Stimulated activated CD4-positive, alpha-beta T cell treated with anti-CD3 and anti-CD28 coated beads, Interleukin-15, amount 100 ng/mL, for 1 hour (primary cell): ENCODE measurements around the gene RBMS3.
"Not testable (repeated sequence)": the region's sequence is repeated elsewhere in the genome, so short reads cannot be mapped to it uniquely, and the experiment has no call there.

Source experiments
- DNase-seq, 2 donors: peaks; one replicate each; pipeline ENCODE4 v3.0.0-alpha.2; 2020; ENCODE audit warnings: low read depth in 1 of 2, low spot score in 1 of 2

The RBMS3 gene

GRCh38 chr3:29280404-29281093, at the start of gene RBMS3:
Gene RBMS3 (plus strand): TSS chr3:29281071.
- DNase-seq, result no peak

- not testable (repeated sequence) for DNase-seq
These were observed 47.7 kb upstream of the RBMS3 start for GRCh38 chr3:29233126-29233525.

DNA sequence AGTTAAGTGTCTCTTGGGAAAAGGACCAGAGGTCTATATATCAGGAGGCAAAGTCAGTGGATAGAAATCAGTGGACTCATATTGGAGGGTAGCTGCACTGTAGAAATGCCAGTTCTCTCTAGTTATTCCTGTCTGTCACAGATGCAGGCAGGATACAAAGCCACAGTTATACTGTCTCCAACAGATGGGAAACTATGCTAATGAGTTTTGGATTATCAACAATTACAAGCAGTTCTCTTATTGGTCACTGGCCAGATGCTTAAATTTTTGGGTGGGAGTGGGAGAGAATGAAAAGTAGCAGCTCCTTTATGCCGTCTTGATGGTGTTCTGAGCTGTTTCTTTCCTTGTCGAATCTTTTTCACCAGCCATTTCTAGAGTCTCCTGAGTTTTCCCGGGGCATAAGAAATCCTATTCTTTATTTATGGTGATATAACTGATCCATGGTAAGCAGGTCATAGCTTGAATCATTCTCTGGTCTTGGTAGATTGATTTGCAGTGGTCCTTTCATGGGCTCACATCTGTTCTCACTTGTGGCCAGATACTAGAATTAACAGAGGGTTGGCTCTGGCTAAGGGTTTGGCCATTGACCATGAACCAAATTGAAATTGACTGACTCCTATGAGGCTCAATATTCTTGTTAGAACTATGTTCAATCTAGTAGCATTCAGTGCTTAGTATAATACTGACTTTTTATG, 44.6 kb upstream of the RBMS3 start:
- DNase-seq, result no peak

- no peak for DNase-seq
These were observed 41.5 kb upstream of the RBMS3 start for GRCh38 chr3:29239376-29239775.

DNA sequence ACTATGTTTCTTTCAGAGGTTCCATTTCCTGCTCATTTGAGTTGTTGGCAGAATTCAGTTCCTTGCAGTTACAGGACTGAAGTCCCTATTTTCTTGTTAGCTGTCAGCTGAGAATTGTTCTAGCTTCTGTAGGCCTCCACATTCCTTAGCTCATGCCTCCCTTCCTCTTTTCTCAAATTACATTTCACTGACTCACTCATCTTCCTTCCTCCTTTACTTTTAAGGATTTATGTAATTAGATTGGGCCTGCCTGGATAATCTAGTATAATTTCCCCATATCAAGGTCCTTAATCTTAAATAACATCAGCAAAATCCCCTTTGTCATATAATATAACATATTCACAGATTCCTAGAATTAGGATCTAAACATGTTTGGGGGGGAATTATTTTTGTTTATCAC, 40.6 kb upstream of the RBMS3 start:
- DNase-seq, result no peak

DNA sequence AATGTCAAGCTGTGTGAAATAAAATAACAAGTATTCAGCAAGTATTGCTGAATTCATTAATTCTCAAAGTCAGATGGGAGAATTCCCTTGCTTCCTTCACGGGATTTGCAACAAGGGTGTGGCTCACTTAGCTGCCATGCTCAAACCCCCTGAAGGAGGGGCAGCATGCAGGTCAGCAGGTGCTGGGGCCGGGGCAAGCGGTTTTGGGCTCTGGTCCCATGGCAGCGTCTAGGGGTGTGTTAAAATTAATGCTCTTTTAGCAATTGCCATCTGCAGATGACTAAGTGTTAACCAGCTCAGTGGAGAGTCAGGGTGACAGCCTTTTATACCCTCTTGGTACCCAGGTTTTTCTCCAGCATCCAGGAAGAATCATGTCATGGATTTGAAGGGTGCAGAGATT, 40.0 kb upstream of the RBMS3 start:
- no peak for DNase-seq

DNA sequence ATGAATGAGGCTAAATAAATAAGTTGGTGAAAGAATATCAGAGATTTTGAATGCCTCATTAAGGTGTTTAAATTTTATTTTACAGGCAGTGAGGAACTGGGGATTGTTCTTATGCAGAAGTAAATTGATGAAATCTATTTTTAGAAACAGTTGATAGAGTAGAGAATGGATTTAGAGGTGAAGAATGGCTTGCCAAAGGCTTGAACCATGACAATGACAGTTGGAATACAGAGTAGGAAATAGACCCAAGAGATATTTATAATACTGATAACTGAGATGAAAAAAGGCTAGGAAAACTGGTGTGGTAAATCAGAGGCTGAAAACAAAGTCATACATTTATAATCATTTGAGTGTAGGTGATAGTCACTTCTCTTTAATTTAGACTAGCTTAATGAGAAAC, 39.0 kb upstream of the RBMS3 start:
- no peak for DNase-seq

GRCh38 chr3:29242296-29242695, 38.6 kb upstream of the RBMS3 start:
- no peak for DNase-seq

DNA sequence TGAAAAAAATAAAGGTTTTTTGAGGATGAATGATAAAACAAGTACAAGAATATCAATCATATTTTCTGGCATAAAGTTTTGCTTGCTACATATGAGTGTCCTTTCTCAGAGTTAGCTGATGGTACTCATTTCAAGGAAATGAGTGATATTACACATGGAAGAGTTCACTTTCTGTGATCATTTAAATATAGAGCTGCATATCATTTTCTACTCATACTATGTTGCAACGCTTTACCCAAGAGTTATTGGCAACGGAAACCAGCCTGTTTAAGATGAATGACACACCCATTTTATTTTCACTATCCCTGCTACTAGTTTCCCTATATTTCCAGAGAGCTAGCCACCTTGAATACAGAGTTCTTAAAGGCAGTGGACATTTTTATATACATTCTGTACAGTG, 35.4 kb upstream of the RBMS3 start:
- no peak for DNase-seq

- DNase-seq, result no peak
These were observed 33.7 kb upstream of the RBMS3 start for GRCh38 chr3:29247088-29247745.

GRCh38 chr3:29249829-29250345, 31.0 kb upstream of the RBMS3 start:
- DNase-seq, result no peak

- DNase-seq, result no peak
These were observed 24.8 kb upstream of the RBMS3 start for GRCh38 chr3:29255854-29256696.

- DNase-seq, result no peak
These were observed 22.7 kb upstream of the RBMS3 start for GRCh38 chr3:29258161-29258560.

DNA sequence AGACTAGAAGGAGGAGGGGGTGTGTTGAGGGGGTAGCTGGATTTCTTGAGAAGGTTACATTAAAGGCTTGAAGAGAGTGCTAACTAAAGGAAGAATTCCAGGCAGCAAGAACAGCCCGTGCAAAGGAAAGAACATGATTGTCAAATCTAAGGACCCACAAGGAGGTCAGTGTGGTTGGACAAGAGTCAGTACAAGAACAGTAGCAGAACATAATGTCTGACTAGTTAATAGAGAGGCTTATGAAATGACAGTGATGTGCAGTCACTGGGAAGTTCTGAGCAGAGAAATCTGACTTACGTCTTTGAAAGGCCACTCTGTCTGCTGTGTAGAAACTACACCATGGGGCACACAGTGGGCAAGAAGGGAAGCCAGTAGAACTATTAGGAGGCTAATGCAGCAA, 19.8 kb upstream of the RBMS3 start:
- DNase-seq, result no peak

DNA sequence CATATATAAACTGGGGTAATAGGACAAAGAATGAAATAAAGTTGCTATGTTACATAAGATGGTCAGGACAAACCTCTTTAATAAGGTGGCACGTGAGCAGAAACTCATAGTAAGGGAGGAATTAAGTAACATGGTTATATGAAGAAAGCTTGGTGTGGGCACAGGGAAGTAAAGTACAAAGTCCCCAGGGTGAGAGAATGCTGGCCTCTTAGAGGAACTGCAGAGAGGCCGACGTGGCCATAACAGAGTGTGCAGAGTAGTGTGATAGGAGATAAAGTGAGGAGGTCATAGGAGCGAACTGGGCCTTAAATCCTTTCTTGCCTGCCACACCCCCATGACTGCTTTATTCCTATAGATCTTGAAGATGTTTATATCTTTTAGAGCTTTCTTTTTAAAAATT, 17.4 kb upstream of the RBMS3 start:
- no peak for DNase-seq

DNA sequence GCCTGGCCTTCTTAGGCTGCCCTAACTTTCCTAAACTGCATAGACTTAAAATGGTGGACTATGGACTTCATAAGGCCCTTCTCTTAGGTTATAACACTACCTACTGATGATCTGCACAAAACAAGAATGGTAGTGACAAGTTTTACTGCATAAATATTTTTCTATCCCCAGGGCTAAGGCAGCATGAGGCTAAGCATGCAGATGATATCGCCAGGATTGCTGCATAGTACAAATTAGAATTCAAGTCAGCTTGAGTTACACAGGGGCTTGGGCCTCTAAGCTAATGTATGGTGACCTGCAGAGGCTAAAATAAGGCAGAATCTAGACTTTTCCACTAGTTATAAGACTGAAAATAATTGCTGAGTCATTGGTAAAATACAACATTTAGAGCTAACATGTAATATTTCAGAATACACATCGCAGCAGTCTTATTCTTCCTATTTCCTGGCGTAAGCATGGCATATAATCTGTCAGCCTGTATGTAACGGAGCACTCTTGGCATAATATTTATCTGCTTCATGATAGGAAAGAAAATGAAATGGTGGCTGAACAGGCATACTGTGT, 15.3 kb upstream of the RBMS3 start:
- no peak for DNase-seq

- no peak for DNase-seq
These were observed 13.6 kb upstream of the RBMS3 start for GRCh38 chr3:29267226-29267625.

- DNase-seq, result no peak
These were observed 12.2 kb upstream of the RBMS3 start for GRCh38 chr3:29268651-29269050.

- no peak for DNase-seq
These were observed 10.1 kb upstream of the RBMS3 start for GRCh38 chr3:29270752-29271151.

GRCh38 chr3:29271475-29271874, 9.4 kb upstream of the RBMS3 start:
- no peak for DNase-seq

DNA sequence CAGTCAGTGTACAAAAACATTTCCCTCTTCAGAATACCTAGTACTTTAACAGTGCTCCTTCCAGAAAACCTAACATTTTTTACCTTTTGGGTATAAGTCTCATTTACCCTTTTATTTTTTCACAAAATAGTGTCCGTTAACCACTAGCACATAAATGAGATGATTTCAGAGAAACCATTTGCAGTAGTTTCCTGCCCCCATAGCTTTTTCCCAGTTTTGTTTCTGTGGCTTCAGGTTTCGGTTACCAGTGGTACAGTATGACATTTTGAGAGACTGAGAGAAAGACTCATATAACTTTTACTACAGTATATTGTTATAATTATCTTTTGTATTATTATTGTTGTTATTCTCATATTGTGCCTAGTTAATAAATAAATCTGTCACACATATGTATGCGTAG, 6.2 kb upstream of the RBMS3 start:
- no peak for DNase-seq
